Neural cell (in vitro differentiated cells): Measurements from ENCODE around the gene PAAF1.

ENCODE experiments used
- EP300 ChIP-seq: fragments of 450-650 bp; conservative IDR thresholded peaks from 2 replicates; pipeline ENCODE4 v1.6.1; 2014; ENCODE audit warnings: antibody characterized with exemption, mild to moderate bottlenecking, moderate library complexity; ENCODE audit not compliant: poor library complexity, severe bottlenecking
- EZH2 ChIP-seq: fragments of 200-600, 300-800 bp; shearing (Covaris generic), sonication (generic); IDR thresholded peaks from 2 replicates; pipeline ENCODE4 v1.6.1; 2014; ENCODE audit warnings: antibody characterized with exemption, low read length, borderline replicate concordance, mild to moderate bottlenecking; ENCODE audit not compliant: insufficient read depth, poor library complexity, severe bottlenecking
- MXI1 ChIP-seq: fragments of 450-650 bp; conservative IDR thresholded peaks from 2 replicates; pipeline ENCODE4 v1.6.1; 2014; ENCODE audit warnings: antibody characterized with exemption, mild to moderate bottlenecking; ENCODE audit not compliant: poor library complexity, severe bottlenecking
- POLR2AphosphoS5 ChIP-seq: IDR thresholded peaks from 2 replicates; pipeline ENCODE4 v1.6.1; 2012
- RAD21 ChIP-seq: fragments of 450-650 bp; conservative IDR thresholded peaks from 2 replicates; pipeline ENCODE4 v1.6.1; 2014; ENCODE audit warnings: antibody characterized with exemption, mild to moderate bottlenecking, moderate library complexity
- SMC3 ChIP-seq: fragments of 450-650 bp; conservative IDR thresholded peaks from 2 replicates; pipeline ENCODE4 v1.6.1; 2014; ENCODE audit warnings: antibody characterized with exemption, mild to moderate bottlenecking, moderate library complexity; ENCODE audit not compliant: poor library complexity
- TAF1 ChIP-seq: IDR thresholded peaks from 2 replicates; pipeline ENCODE4 v1.6.1; 2012; ENCODE audit warnings: low read depth
- TF ChIP-seq, protein P1 (sequence below): fragments of 450-650 bp; IDR thresholded peaks from 2 replicates; pipeline ENCODE4 v1.5.1; 2014; ENCODE audit warnings: antibody characterized with exemption, mild to moderate bottlenecking, moderate library complexity; ENCODE audit not compliant: poor library complexity, severe bottlenecking
- TF ChIP-seq, protein P2 (sequence below): IDR thresholded peaks from 2 replicates; pipeline ENCODE4 v1.6.1; 2012; ENCODE audit warnings: borderline replicate concordance

DNA sequence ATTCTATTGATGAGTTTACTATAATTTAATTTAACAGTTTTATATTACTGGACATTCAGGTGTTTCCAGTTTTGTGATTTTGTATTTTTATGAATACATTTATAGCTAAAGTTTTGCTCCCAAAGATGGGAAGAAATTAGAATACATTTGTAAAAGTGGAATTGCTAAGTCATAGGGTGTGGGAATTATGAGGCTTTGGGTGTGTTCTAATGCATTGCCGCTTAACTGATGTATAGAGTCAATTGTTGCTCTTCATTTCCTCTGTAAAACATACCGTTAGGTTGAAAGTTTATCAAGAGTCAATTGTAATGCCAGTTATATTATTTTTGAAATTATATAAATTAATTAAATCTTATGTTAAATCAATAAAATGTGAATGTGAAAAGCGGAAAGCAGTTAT is 16.2 kb downstream of the PAAF1 start:
- TF ChIP-seq, protein P1, sequence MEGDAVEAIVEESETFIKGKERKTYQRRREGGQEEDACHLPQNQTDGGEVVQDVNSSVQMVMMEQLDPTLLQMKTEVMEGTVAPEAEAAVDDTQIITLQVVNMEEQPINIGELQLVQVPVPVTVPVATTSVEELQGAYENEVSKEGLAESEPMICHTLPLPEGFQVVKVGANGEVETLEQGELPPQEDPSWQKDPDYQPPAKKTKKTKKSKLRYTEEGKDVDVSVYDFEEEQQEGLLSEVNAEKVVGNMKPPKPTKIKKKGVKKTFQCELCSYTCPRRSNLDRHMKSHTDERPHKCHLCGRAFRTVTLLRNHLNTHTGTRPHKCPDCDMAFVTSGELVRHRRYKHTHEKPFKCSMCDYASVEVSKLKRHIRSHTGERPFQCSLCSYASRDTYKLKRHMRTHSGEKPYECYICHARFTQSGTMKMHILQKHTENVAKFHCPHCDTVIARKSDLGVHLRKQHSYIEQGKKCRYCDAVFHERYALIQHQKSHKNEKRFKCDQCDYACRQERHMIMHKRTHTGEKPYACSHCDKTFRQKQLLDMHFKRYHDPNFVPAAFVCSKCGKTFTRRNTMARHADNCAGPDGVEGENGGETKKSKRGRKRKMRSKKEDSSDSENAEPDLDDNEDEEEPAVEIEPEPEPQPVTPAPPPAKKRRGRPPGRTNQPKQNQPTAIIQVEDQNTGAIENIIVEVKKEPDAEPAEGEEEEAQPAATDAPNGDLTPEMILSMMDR = no peak
- TF ChIP-seq EZH2 (no peak), TAF1 (no peak), SMC3 (no peak), RAD21 (no peak), MXI1 (no peak), POLR2AphosphoS5 (no peak), EP300 (no peak)
- TF ChIP-seq, protein P2, sequence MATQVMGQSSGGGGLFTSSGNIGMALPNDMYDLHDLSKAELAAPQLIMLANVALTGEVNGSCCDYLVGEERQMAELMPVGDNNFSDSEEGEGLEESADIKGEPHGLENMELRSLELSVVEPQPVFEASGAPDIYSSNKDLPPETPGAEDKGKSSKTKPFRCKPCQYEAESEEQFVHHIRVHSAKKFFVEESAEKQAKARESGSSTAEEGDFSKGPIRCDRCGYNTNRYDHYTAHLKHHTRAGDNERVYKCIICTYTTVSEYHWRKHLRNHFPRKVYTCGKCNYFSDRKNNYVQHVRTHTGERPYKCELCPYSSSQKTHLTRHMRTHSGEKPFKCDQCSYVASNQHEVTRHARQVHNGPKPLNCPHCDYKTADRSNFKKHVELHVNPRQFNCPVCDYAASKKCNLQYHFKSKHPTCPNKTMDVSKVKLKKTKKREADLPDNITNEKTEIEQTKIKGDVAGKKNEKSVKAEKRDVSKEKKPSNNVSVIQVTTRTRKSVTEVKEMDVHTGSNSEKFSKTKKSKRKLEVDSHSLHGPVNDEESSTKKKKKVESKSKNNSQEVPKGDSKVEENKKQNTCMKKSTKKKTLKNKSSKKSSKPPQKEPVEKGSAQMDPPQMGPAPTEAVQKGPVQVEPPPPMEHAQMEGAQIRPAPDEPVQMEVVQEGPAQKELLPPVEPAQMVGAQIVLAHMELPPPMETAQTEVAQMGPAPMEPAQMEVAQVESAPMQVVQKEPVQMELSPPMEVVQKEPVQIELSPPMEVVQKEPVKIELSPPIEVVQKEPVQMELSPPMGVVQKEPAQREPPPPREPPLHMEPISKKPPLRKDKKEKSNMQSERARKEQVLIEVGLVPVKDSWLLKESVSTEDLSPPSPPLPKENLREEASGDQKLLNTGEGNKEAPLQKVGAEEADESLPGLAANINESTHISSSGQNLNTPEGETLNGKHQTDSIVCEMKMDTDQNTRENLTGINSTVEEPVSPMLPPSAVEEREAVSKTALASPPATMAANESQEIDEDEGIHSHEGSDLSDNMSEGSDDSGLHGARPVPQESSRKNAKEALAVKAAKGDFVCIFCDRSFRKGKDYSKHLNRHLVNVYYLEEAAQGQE = no peak
